ENCODE data around the gene MLYCD.

The MLYCD gene

GRCh38 chr16:83907631-83908250 is 8.8 kb downstream of the MLYCD start:
- TF ChIP-seq CTCF (conservative IDR thresholded peaks at IDR 0.05; ENCODE audit: low read depth, low read length): no peak
- Histone ChIP-seq H3K36me3 (ENCODE audit: insufficient read depth) (no peaks in the 10 kb centered on the region), H4K20me1 (ENCODE audit: insufficient read depth) (no peaks in the 10 kb centered on the region), H3K4me3 (IDR thresholded peaks at IDR 0.05; ENCODE audit: insufficient read depth, low read depth, low read length) (no peak overlapping the region), H3K79me2 (ENCODE audit: insufficient read depth, low read depth) (no peaks in the 10 kb centered on the region), H3K27ac (no peak overlapping the region), H3K4me2 (no peak overlapping the region), H3K9ac (no peak overlapping the region), H3K27me3 (ENCODE audit: insufficient read depth, low read depth) (no peaks in the 10 kb centered on the region), H2AFZ (ENCODE audit: low read depth) (no peak overlapping the region), H3K4me1 (ENCODE audit: low read depth, poor library complexity, severe bottlenecking) (no peaks in the 10 kb centered on the region)

DNA sequence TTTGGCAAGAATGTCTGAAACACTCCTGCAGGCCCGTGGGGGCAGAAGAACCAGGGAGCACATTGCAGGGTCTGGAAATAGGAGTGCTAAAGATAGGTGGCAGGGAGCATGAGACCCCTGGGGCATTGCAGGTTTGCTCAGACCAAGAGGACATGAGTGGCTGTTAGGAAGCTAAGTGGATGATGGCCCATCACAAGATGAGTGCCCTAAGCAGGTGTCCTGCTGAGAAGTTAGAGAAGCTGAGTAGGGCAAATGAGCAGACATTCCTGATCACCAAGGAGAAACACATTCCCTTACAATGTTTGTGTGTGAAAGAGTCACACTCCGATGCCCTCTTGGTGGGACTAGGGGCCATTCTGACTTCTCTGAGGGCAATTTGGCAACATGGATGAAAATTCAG is 9.9 kb downstream of the MLYCD start:
- H3K27ac ChIP-seq: no peak overlapping the region

GRCh38 chr16:83911290-83911689 is 12.4 kb downstream of the MLYCD start:
- no peak overlapping the region for H3K4me3 ChIP-seq (IDR thresholded peaks at IDR 0.05; ENCODE audit: insufficient read depth, low read depth, low read length)
- no peaks in the 10 kb centered on the region for H4K20me1 ChIP-seq (ENCODE audit: insufficient read depth)
- no peak overlapping the region for H3K4me2 ChIP-seq
- TF ChIP-seq CTCF (conservative IDR thresholded peaks at IDR 0.05; ENCODE audit: low read depth, low read length): no peak
- no peaks in the 10 kb centered on the region for H3K36me3 ChIP-seq (ENCODE audit: insufficient read depth)
- H3K79me2 ChIP-seq (ENCODE audit: insufficient read depth, low read depth): no peaks in the 10 kb centered on the region
- H3K9ac ChIP-seq: no peak overlapping the region
- H3K27me3 ChIP-seq (ENCODE audit: insufficient read depth, low read depth): no peaks in the 10 kb centered on the region
- no peaks in the 10 kb centered on the region for H3K4me1 ChIP-seq (ENCODE audit: low read depth, poor library complexity, severe bottlenecking)
- no peak overlapping the region for H3K27ac ChIP-seq
- H2AFZ ChIP-seq (ENCODE audit: low read depth): no peak overlapping the region

More for the DNA sequence above, 9.9 kb downstream of the MLYCD start:
- TF ChIP-seq CTCF (conservative IDR thresholded peaks at IDR 0.05; ENCODE audit: low read depth, low read length): no peak
- no peaks in the 10 kb centered on the region for H4K20me1 ChIP-seq (ENCODE audit: insufficient read depth)
- H3K9ac ChIP-seq: no peak overlapping the region
- H3K79me2 ChIP-seq (ENCODE audit: insufficient read depth, low read depth): no peaks in the 10 kb centered on the region
- no peaks in the 10 kb centered on the region for H3K27me3 ChIP-seq (ENCODE audit: insufficient read depth, low read depth)
- H2AFZ ChIP-seq (ENCODE audit: low read depth): no peak overlapping the region
- H3K4me1 ChIP-seq (ENCODE audit: low read depth, poor library complexity, severe bottlenecking): no peaks in the 10 kb centered on the region
- H3K4me2 ChIP-seq: no peak overlapping the region
- no peak overlapping the region for H3K4me3 ChIP-seq (IDR thresholded peaks at IDR 0.05; ENCODE audit: insufficient read depth, low read depth, low read length)
- H3K36me3 ChIP-seq (ENCODE audit: insufficient read depth): no peaks in the 10 kb centered on the region

- Histone ChIP-seq H4K20me1 (ENCODE audit: insufficient read depth) (no peaks in the 10 kb centered on the region), H3K36me3 (ENCODE audit: insufficient read depth) (no peaks in the 10 kb centered on the region), H3K4me1 (ENCODE audit: low read depth, poor library complexity, severe bottlenecking) (no peaks in the 10 kb centered on the region), H3K4me2 (no peak overlapping the region), H3K79me2 (ENCODE audit: insufficient read depth, low read depth) (no peaks in the 10 kb centered on the region), H3K9ac (no peak overlapping the region), H3K27ac (no peak overlapping the region), H3K4me3 (IDR thresholded peaks at IDR 0.05; ENCODE audit: insufficient read depth, low read depth, low read length) (no peak overlapping the region), H3K27me3 (ENCODE audit: insufficient read depth, low read depth) (no peaks in the 10 kb centered on the region), H2AFZ (ENCODE audit: low read depth) (no peak overlapping the region)
- TF ChIP-seq CTCF (conservative IDR thresholded peaks at IDR 0.05; ENCODE audit: low read depth, low read length): no peak
These were observed 13.8 kb downstream of the MLYCD start for GRCh38 chr16:83912519-83913244.

Data from KMS-11 (cell line).